Measurements from ENCODE around the gene FRMD7.

Gene FRMD7

GRCh38 chrX:132107291-132107690, 20.5 kb downstream of the FRMD7 start:
- no peak overlapping the region for H3K4me3 ChIP-seq (ENCODE audit: low read depth, low read length)
- H3K36me3 ChIP-seq (ENCODE audit: control insufficient read depth in 2 of 2, insufficient read depth in 1 of 2, low read length in 2 of 2), result no peaks in the 10 kb centered on the region
- CTCF ChIA-PET, result interaction anchor here (1.0 kb wide), 1 partner anchor 12 kb away, joined by 3 read pairs; no protein-coding TSS in a partner anchor
- H3K27ac ChIP-seq (ENCODE audit: extremely low read depth, low read depth, low read length), result no peak overlapping the region
- no peak for TF ChIP-seq ZNF701 (tag by site-specific recombination; IDR thresholded peaks at IDR 0.05)
- TF ChIP-seq REST (tag by site-specific recombination; IDR thresholded peaks at IDR 0.05), result no peak
- TF ChIP-seq EGR2 (tag by site-specific recombination; IDR thresholded peaks at IDR 0.05; ENCODE audit: low read depth), result no peak
- TF ChIP-seq ZBTB49 (tag by site-specific recombination; IDR thresholded peaks at IDR 0.05; ENCODE audit: low read depth), result no peak
- no peak for TF ChIP-seq ZNF362 (tag by site-specific recombination; IDR thresholded peaks at IDR 0.05)
- H3K4me1 ChIP-seq (ENCODE audit: control insufficient read depth, insufficient read depth, low read length), result no peaks in the 10 kb centered on the region
- H3K9me3 ChIP-seq (ENCODE audit: control insufficient read depth, insufficient read depth, low read depth, low read length), result no peaks in the 10 kb centered on the region
- POLR2A ChIA-PET, result no interaction called here

- Histone ChIP-seq H3K4me1 (ENCODE audit: control insufficient read depth, insufficient read depth, low read length) (no peaks in the 10 kb centered on the region), H3K36me3 (ENCODE audit: control insufficient read depth in 2 of 2, insufficient read depth in 1 of 2, low read length in 2 of 2) (no peaks in the 10 kb centered on the region), H3K4me3 (ENCODE audit: low read depth, low read length) (no peak overlapping the region), H3K9me3 (ENCODE audit: control insufficient read depth, insufficient read depth, low read depth, low read length) (no peaks in the 10 kb centered on the region), H3K27ac (ENCODE audit: extremely low read depth, low read depth, low read length) (no peak overlapping the region)
- CTCF ChIA-PET, result interaction anchor here (0.6 to 3.3 kb wide), 2 partner anchors 10 to 513 kb away, joined by 3 to 20 read pairs; no protein-coding TSS in a partner anchor
- no peak for TF ChIP-seq ZNF48 (tag by site-specific recombination; IDR thresholded peaks at IDR 0.05)
- TF ChIP-seq ZNF148 (tag by site-specific recombination; IDR thresholded peaks at IDR 0.05; ENCODE audit: borderline replicate concordance), result no peak
- TF ChIP-seq ZFP3 (tag by site-specific recombination; IDR thresholded peaks at IDR 0.05; ENCODE audit: low read depth), result no peak
- TF ChIP-seq ZNF398 (tag by site-specific recombination; IDR thresholded peaks at IDR 0.05), result no peak
- TF ChIP-seq ZNF132 (tag by site-specific recombination; IDR thresholded peaks at IDR 0.05; ENCODE audit: borderline replicate concordance), result no peak
- TF ChIP-seq GLIS2 (tag by site-specific recombination; IDR thresholded peaks at IDR 0.05), result no peak
- no peak for TF ChIP-seq ZNF354C (tag by site-specific recombination; IDR thresholded peaks at IDR 0.05; ENCODE audit: borderline replicate concordance, low read depth)
- no peak for TF ChIP-seq SCRT2 (tag by site-specific recombination; IDR thresholded peaks at IDR 0.05)
- TF ChIP-seq ZNF133 (tag by site-specific recombination; IDR thresholded peaks at IDR 0.05), result no peak
- no peak for TF ChIP-seq ZNF792 (tag by site-specific recombination; IDR thresholded peaks at IDR 0.05)
- no peak for TF ChIP-seq ZBTB20 (tag by site-specific recombination; IDR thresholded peaks at IDR 0.05)
- no peak for TF ChIP-seq REST (tag by site-specific recombination; IDR thresholded peaks at IDR 0.05)
- TF ChIP-seq ZNF19 (tag by site-specific recombination; IDR thresholded peaks at IDR 0.05; ENCODE audit: low read depth), result no peak
- no peak for TF ChIP-seq ZNF16 (tag by site-specific recombination; IDR thresholded peaks at IDR 0.05; ENCODE audit: low read depth)
- TF ChIP-seq ZNF335 (tag by site-specific recombination; conservative IDR thresholded peaks at IDR 0.05), result no peak
- TF ChIP-seq YY2 (tag by site-specific recombination; IDR thresholded peaks at IDR 0.05), result no peak
- POLR2A ChIA-PET, result no interaction called here
Measured at GRCh38 chrX:132101799-132102198, 26.0 kb downstream of the FRMD7 start.
